Fibroblast of skin of abdomen (primary cell): ENCODE data around the gene TOX2.

Experiments
- DNase-seq: peaks from one replicate; pipeline ENCODE4 v3.0.0-alpha.2; 2013

Gene TOX2

DNA sequence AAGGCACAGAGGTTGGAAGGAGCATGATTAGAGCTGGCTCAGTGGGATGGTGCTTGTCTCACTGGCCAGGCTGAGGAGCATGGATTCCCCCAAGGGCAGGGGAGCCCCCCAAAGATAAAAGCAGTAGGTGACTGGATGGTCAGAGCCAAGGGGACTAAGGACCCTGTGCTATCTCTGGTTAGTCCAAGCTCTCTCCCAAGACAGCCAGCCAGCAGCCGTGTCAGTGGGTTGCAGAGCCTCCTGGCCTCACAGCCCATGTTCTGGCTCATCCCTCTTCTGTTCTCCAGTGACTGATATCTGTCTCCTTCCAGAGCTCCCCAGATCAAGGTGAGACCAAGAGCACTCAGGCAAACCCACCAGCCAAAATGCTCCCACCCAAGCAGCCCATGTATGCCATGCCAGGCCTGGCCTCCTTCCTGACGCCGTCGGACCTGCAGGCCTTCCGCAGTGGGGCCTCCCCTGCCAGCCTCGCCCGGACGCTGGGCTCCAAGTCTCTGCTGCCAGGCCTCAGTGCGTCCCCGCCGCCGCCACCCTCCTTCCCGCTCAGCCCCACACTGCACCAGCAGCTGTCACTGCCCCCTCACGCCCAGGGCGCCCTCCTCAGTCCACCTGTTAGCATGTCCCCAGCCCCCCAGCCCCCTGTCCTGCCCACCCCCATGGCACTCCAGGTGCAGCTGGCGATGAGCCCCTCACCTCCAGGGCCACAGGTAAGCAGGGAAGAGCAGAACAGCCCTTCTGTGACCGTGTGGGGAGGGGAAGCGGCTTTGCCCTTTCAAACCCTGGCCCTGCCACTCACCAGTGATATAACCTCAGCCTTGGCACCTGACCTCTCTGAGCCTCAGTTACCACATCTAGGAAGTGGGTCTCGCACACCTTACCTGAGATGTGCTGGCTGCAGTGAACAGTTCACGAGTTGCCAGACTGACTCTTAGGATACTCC lies 151.0 kb downstream of the TOX2 start:
- DNase-seq: no peak

DNA sequence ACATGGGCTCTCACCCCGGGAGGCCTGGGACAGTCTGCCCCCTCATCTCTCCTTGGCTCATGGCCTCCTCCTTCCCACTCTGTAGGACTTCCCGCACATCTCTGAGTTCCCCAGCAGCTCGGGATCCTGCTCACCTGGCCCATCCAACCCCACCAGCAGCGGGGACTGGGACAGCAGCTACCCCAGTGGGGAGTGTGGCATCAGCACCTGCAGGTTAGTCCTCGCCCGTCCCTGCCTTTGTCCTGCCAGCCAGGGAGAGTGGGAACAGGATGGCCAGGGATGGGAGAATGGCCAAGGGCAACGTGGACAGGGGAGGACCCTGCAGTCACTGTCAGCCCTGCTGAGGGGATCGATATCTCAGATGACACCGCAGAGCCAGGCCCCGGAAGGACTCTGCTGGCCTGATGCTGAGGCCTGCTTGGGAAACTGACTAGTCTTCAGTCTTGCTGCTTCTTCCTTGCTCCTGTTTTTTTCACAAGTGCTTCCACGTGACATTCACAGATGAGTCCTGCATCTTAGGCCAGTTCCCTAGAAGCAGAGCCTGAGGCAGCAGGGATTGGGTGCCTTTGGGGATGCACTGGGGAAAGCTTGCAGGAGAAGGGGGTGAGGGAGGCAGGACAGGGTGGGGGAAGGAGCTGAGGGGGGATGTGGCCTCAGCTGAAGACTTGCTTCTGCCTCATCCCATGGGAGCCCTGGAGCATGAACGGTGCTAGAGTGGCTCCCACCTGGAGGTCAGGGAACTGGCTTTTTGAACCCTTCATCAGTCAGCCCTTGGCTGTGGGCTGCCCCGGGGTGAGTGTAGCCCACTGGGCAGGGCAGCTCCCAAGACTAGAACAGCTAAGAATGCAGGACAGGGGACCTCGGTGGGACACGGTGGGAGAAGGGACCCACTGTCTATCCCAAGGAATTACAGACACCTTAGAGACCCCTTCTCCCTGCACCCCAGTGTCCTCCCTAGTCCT lies 152.3 kb downstream of the TOX2 start:
- no peak for DNase-seq

DNA sequence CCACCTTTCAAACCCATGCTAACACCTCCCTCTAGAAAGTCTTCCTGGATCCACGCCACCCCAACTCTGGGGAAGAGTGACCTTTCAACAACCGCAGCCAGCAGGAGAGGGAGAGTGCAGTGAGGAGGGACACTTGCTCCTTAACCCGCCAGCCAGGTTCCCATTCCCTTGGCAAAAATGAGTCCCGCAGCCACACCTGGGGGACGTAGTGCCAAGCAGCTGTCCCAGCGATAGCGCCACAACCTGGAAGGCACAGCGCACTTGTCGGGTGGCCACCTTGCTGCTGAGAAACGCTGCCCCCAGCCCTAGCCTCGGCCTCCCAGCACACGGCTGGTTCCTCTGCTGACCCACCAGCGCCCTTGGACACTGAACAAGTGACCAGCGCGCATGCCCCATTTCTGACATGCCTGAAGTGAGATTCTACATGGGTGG lies 153.0 kb downstream of the TOX2 start:
- DNase-seq: no peak

DNA sequence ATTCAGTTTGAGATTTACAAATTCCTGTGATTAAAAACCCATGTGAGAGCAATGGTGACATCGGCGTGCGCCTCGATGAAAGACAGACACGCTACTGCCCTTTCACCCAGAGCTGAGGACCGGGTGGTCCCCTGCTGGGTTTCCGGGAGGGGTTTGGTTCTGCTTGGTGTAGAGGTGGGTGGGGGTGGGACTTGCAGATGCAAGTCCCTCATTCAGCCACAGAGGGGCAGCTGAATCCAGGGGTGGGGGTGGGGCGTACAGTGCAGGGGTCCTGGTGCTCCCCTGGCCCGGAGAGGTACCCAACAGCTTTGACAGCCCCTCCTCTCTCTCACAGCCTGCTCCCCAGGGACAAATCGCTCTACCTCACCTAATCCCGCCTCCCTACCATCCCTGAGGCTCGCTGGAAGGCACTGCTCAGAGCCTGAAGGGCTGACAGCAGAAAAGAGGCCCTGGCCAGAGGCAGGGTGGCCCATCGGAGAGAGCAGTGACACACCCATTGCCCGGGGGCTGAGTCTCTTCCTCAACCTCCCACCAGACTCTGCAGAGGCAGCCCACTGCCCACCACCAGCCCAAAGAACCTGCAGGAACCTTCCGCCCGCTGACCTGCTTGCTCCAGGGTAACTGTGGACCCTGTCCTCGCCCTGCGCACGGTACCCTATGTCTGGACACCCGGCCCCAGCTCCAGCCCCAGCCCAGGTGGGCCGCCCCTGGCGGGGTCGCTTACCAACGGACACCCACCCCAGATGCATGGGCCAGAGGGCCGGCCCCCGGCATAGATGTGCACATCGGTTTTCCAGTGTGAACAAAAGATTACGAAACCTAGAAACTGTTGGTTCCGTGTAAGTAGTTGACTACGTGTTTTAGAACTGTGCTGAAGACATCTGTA lies 153.9 kb downstream of the TOX2 start:
- DNase-seq: no peak

DNA sequence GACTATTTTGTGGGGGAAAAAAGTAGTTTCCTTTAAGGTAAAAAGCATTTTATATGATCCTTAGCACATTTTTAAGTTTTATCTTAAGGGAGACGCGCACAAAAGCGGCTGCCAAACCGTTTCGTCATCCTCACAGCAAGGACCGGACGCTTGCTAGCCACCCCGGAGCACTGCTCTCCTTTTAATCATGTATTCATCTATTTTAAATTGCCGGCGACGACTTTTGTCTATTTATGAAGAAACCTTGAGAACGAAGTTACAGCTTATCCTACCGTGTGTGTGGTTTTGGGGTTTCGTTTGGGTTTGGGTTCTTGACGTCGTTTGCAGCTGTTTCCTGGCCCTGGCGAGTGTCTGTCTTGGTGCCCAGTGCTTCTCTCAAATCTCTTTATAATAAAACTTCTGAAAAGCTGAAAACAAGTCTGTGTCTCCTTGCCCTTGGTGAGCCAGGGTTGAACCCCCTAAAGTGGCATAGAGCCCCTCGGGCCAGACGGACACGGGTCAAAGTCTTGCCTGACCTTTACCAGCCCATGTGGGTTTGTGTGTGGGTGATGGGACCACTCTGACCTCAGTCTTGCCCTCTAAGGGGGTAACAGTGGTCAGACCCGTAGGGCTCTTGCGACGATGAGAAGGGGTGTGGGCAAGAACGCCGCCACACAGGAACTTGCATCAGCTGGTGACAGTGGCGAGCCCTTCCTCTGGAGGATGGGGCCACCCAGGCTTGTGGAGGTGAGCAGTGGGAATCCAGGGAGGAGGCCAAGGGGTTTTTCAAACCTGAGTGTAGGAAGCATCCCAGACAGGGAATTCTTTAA lies 154.8 kb downstream of the TOX2 start:
- no peak for DNase-seq

DNA sequence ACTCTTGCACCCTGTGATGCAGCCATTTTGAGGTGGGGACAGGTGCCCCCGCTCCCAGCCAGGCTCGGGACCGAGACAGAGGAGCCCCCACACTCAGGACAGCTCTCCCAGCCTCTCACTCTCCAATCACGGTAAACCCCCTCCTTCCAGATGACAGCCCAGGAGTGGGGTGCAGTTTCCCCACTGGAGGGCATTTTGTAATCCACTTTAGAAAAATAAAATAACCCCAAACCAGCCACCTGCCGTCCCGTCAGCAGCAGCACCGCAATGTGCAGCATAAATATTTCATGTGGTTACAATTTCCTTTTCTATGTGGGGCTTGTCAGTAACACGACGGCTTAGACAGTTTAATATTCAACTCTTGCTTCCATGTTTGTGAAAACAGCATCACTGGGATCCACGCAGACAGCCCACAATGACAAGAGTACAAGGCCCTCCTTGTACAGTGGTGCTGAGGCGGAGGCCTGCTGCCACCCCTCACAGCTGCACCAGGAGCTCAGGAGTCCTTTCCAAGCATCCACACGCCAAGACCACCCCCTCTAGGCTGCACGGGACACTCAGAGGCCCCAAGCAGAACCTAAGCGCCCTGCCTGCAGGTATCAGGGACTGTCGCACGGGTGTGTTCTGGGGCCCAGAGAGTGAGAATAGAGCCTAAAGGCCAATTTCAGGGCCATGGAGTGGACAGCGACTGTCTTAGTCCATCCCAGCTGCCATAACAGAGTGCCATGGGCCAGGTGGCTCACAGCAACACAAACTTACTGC lies 155.7 kb downstream of the TOX2 start:
- no peak for DNase-seq

DNA sequence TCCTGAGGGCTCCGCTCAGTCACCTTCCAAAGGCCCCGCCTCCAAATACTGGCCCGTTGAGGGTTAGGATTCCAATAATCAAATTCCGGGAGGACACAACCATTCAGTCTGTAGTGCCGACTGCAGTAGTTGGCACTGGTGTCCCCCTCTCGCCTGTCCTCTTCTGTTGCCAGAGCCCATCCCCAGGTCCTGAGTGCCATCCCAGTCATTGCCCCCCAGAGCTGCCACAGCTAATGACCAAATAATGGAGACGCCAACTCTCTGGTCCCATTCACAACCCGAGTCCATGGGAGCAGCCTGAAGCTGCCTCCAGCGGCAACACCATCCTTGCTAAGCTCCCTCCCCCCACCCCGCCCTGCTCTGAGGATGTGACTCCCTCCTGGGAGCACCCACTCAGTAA lies 156.4 kb downstream of the TOX2 start:
- no peak for DNase-seq

DNA sequence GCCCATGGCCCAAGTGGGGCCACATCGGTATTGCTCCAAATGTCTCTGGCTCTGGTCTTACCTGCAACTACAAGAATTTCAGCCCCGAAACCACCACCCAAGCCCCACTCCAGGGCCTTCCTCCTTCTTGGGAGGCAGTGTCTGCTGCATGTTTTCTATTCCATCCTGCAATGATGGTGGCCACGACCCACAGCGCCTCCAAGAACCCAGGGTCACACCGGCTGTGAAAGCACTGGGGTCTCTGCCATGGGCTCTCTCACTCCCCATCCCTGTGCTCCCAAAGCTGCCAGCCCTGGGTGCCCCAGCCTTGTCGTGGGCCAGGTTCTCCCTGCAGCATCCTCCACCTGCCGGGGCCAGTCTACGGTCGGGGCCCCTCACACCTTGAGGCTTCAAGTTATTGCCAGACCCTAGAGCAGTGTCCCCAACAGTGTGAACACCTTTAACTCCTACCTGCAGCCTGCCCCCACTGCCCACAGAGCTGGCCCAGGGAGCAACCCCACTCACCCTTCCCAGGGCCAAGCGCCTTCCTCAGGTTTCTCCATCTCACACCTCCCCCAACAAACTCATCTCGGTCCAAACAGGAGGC lies 157.0 kb downstream of the TOX2 start:
- no peak for DNase-seq

DNA sequence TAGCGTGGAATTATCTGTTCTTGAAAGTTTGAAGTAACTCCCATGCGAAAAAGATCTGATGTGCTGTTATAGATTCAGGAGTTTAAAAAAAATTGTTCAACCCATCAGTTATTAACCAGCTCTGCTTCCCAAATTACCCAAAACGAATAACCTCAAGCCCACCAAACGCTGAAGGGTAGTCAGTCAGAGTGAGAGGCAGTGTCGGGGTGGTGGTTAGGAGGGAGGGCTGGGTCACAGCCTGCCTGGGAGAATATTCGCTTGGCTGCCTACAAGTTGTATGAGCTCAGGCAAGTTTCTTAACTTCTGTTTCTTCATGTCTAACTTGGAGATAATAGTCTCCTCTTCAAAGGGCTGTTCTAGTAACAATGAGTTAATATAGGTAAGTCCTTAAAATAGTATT lies 157.7 kb downstream of the TOX2 start:
- no peak for DNase-seq

DNA sequence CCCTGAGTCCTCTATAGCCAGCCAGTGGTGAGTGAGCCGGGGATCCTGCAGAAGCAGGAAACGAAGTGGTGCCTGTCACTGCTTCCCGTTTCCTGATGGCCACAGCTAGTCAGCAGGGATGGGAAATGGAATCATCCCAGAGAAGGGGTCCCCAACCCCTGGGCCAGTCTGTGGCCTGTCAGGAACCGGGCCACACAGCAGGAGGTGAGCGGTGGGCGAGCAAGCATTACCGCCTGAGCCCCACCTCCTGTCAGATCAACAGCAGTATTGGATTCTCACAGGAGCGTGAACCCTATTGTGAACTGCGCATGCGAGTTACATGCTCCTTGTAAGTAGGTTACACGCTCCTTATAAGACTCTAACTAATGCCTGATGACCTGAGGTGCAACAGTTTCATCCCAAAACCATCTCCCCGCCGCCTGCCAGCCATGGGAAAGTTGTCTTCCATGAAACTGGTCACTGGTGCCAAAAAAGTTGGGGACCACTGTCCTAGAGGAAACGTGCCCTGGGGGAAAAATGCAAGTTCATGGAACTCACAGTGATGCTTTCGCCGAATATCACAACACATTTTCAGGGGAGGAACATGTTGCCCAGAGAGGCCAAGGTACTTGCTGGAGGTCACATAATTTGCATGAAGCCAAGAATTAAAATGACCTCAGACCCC lies 158.5 kb downstream of the TOX2 start:
- no peak for DNase-seq

DNA sequence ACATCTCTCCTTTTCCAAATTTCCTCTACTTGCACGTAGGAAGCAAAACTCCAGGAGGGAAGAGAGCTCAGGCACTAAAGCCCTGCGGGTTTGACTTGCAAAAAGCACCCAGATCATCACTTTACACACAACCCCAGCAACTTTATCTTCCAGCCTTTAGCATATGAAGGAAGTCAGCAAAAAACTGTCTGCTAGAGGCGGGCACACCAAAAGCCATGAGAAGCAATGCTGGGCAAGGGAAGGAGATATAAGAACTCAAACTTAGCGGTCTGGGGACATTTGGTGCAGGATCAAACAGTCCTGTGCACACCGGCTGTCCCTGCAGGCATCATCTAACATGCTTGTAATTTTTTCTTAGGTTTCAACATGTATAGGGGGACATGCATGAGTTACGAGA lies 159.0 kb downstream of the TOX2 start:
- DNase-seq: no peak

DNA sequence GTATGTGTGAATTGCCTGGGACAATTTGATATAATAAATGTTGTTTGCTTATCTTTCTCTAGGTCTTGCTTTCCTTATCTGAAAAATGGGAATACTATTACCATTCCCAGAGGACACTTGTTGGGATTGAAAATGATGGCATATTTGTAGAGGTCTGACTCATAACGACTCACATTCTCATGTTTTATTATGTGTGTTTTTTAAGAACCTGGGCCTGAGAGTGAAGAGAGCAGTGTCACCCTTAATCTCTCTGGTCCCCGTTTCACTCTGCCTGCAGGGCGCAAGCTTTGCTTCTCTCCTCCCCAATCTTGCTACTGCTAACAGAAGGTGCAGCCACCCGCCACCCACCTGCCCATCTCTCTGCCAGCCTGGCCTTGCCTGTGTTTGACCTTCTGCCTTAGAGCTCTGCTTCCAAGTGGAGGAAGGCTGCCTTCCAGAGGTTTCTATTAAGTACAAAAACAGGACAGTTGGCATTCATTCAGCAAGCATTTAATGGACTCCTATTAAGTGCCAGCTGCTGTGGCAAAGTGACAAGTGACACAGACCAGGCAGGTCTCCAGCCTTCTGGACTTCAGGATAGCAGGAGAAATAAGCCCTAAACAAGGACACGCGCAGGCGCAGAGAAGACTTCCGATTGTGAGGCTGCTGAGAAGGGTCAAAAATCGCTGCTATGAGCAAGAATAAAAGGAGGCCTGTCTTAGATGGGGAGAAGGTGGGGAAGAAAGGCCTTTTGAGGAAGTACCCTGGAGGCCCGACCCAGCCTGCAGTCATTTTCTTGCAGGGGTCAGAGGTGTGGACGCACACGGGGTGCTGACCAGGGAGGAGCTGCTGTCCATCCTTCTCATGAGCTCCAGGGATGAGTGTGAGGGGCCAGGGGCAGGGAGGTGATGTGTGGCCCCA lies 159.8 kb downstream of the TOX2 start:
- peak; percentile 68 for DNase-seq

DNA sequence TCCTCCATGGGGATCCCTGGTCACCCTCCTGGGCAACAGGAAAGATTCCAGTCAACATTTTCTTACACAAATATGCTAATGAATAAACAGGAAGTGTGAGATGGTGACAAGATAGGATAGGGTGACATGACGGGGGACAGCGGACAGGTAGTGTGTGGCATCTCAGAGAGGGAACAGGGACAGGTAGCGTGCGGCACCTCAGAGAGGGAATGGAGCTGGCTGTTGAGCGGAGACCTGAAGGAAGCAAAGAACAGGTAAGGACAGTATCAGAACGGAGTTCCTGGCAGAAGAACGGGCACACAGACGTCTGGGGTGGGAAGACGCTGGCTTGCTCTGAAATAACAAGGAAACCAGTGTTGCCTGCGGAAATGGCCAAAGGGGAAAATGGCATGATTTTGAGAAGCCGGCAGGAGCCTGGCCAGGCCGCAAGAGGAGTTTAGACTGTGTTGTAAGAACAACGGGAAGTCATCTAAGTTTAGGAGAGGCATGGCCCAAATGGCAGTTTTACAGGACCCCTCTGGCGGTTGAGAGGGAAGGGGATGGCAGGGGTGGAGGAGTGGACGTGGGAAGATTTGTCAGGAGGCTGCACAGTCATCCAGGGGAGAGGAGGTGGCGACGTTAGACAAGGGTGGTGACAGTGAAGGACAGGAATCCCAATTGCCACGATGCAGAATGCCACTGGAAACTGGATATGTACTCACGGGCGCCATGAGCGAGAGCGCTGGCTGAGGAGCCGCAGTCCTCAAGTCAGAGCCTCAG lies 160.7 kb downstream of the TOX2 start:
- DNase-seq: no peak

DNA sequence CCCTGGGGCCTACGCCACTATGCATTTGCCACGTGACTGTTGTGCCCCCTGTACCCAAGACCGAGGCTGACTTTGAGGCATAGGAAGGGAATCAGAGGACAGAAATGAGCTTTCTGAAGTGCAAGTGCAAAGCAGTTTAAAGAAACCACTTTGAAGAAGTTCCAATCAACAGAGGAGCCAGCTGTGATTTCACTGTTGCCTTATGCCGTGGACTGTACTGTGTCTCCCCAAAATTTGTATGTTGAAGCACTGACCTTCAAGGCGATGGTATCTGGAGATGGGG lies 161.2 kb downstream of the TOX2 start:
- DNase-seq: no peak

DNA sequence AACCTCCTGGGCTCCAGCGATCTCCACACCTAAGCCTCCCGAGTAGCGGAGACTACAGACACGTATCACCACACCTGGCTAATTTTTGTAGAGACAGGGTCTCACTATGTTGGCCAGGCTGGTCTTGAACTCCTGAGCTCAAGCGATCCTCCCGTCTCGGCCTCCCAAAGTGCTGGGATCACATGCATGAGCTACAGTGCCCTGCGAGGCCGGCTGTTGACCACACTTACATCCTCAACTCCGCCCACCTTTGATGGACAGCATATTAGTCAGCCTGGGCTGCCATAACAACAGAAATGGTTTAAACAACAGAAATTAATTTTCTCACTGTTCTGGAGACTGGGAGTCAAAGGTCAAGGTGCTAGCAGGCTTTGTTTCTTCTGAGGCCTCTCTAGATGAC lies 164.6 kb downstream of the TOX2 start:
- DNase-seq: no peak

DNA sequence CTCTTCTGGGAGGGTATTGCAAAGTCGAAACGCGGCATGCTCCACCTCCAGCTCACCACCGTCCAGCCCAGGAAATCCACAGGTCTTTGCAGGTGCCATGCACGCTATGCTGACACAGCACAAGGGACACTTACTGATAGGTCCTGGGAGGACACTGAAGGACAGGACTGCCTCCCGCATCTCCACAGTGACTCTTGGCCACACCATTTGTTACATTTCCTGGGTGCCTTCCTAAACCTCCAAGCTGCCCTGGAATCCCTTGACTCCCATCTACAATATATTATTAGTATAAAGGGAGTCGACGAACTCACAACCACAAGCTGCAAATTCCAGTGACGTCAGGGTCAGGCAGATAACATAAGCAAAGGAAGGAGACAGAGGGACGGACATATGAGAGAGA lies 165.4 kb downstream of the TOX2 start:
- no peak for DNase-seq

DNA sequence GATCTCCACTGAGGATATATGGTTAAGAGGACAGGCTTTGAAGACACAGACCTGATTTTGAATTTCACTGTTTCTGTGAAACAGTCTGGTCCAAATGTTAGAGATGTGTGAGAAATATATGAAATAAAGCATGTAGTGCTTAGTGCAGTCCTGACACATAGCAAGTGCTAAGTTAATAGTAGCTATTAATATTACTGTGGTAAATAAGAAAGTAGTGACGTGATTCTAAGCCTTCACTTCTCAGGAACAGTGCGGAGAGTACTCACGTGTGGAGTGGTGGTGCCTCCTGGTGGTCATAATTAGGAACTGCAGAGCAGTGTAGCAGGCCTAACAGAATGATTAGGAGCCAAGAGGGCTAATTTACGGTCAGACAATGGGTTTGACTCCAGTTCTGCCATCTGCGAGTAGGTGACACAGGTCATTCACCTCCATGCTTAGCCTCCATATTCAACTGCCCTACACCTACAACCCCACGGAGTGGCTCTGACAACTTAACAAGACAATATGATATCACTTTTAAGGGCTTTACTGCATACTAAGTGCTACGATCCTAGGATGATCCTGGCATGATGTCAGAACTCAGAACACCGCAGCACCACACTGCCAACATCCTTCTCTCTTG lies 166.1 kb downstream of the TOX2 start:
- DNase-seq: peak; percentile 74

DNA sequence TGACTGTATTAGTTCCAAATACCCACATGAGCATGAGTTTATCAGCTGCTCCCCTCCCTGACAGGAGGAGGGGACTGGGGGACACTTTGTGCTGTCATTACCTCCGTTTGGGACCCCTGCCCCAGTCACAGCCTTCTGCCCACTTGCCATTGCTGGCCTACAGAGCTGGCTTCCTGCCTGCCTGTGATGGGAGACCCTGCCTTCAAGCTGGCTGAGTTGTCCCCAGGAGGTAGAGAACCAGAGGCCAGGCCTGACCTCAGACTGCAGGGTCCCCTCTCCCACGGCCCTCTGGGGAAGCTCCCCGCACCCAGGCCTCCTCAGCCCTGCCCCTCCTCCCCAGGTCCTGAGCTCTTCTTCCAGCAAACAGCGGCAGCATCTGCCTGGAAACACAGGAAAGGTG lies 166.8 kb downstream of the TOX2 start:
- DNase-seq: no peak
